Hindlimb muscle (tissue), 1 donor: ENCODE data around the gene RGPD3. TPM values are rescaled to one million over a fixed set of nuclear protein-coding genes. Genes with fewer than 3 reads are reported as not detected.
"Not testable (repeated sequence)": the region's sequence is repeated elsewhere in the genome, so short reads cannot be mapped to it uniquely, and the experiment has no call there.

ENCODE experiments used
- DNase-seq: peaks from one replicate; pipeline ENCODE4 v3.0.0-alpha.2; 2013
- polyA plus RNA-seq: library from polyadenylated mRNA; unstranded; fragments of 120-200 nt; gene quantifications from one replicate; pipeline ENCODE4 v1.2.1, GENCODE V29; 2013; ENCODE audit not compliant: insufficient read length

Gene RGPD3
- 0.22 TPM for polyA plus RNA-seq

GRCh38 chr2:106468107-106468506 lies at the start of gene RGPD3:
Gene RGPD3 (minus strand): TSS chr2:106468413. CDS start chr2:106468288, 125 bp downstream.
- DNase-seq: not testable (repeated sequence)

DNA sequence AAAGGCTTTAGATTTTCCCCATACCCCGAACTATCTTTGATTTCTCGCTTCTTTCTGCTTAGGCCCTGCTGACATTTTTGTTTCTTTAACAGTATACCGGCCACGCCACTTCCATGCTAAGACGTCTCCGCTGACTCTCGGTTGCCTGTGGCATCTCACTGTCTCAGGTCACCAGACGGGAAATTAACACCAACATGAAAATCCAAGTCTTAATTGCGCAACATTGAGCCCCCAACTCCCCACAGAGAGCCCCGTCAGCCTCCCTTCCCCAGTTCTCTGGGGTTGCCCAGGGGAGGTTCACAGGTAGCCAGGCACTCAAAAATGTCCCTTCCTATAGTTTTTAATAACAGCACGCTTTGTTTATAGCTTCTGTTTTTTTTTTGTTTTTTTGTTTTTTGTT lies 49.1 kb upstream of the RGPD3 start:
- DNase-seq: no peak

- DNase-seq: no peak
Measured at GRCh38 chr2:106516864-106517263, 48.7 kb upstream of the RGPD3 start.

DNA sequence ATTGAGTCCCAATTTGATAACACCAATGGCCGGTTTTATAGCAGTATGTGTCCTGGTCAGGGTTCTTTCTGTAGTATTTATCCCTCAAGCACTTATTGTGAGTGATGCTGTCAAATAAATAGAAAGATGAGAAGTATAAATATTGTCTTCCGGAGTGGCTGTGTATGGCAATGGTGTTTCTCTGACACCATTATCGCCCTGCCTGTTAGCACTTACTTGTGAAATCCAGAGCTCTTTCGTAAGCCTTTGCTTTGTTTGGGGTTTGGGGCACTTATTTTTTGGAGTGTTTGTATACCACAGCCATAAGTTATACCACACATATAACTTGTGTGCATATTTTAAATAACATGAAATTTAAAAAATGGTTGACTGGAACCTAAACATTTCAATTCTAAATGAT lies 48.2 kb upstream of the RGPD3 start:
- no peak for DNase-seq

DNA sequence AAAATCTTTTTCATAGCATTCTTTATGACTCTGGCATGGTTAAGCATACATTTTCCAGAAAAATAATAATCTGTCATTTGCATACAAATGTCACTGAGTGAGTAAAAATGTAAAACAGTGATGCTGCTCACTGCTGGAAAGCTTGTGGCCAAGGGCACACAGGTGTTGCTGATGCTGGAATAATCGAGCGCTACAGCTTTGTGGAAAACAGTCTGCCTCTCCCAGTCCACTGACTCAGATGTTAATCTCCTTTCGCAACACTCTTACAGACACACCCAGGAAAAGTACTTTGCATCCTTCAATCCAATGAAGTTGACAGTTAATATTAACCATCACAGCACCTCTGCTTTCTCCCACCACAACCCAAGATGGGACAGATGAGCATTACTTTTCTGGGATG lies 46.6 kb upstream of the RGPD3 start:
- DNase-seq: not testable (repeated sequence)

- not testable (repeated sequence) for DNase-seq
Measured at GRCh38 chr2:106513391-106513790, 45.2 kb upstream of the RGPD3 start.

DNA sequence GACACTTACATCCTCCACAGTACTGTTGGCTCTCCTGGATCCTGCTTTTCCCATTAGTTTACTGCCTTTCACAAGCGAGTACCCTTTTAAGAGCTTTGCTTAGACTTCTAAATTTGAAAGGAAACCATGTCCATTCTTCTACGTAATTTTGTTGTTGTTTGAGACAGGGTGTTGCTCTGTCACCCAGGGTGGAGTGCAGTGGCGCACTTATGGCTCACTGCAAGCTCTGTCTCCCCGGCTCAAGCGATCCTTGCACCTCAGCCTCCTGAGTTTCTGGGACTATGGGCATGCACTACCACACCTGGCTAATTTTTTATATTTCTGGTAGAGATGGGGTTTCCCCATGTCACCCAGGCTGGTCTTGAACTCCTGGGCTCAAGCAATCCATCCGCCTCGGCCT lies 43.7 kb upstream of the RGPD3 start:
- DNase-seq: not testable (repeated sequence)

DNA sequence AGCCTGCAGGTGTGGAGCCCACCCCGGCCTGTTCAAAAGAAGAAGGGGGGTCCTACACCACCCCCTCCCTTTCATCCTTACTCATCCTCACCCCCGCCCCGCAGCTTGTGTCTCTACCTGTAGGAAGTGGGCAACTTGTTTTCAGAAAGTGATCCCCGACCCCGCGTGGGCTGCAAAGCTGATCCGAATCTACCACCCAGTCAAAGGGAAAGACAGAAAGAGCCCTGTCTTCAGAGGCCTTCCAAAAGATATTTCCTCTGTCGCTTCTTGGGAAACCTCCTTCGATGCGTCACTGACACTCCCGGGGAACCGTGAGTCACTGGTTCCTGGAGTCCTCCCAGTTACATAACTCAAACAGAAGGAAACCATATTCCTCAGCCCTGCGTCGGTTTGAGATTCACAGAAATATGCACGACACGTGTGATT lies 43.3 kb upstream of the RGPD3 start:
- peak; percentile 68 for DNase-seq

DNA sequence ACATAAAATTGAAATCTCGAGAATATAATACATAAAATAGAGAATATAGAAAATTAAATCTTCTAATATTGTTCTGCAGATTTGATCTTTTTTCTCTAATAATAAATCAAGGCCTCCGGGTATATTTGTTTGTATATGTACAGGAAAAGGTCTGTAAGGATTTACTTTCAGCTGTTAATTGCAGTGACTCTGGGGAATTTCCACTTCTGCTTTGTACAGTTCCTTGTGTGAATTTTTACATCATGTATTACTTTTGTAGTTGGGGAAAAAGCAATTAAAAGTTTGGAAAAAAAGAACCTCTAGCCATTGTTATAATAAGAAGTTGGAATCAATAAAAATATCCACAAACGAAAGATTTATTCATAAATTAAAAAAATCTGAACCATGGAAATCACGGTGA lies 42.6 kb upstream of the RGPD3 start:
- DNase-seq: not testable (repeated sequence)

DNA sequence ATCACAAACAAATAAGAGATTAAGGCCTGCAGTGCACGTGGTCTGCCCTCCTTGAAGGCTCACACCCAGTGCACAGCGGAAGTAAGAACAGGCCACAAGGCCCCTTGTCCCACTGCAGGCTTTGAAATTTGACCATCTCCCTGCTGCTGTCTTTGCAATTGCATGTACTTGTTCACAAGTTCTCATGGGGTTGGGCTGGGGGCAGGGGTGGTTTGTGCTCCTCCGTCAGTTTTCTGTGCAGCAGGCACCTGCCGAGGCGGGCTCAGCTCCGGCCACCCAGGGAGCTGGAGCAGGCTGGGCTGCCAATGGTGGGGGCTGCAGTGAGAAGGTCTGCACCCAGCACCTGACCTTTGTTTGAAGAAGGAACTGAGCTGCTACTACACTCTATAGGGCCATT lies 41.2 kb upstream of the RGPD3 start:
- not testable (repeated sequence) for DNase-seq

- not testable (repeated sequence) for DNase-seq
Measured at GRCh38 chr2:106508660-106509373, 40.6 kb upstream of the RGPD3 start.

- DNase-seq: not testable (repeated sequence)
Measured at GRCh38 chr2:106506002-106506687, 37.9 kb upstream of the RGPD3 start.

DNA sequence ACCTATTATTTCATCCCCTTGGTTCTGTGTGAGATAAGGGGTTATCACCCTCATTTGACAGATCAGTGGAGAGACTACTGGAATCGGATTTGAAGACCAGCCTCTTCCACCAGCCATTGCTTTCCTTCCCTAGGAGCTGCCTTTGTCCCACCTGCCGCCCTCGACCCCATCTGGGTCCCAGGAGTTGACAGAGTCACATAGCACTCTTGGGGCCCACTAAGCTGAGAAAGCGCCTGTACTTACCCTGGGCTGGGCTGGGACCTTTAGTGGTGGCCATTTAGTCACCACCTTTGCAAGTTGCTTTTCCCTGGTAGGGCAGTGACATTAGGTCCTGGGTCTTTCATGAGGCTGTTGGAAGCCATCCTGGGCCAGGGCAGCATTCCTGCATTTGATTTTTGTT lies 36.6 kb upstream of the RGPD3 start:
- not testable (repeated sequence) for DNase-seq

DNA sequence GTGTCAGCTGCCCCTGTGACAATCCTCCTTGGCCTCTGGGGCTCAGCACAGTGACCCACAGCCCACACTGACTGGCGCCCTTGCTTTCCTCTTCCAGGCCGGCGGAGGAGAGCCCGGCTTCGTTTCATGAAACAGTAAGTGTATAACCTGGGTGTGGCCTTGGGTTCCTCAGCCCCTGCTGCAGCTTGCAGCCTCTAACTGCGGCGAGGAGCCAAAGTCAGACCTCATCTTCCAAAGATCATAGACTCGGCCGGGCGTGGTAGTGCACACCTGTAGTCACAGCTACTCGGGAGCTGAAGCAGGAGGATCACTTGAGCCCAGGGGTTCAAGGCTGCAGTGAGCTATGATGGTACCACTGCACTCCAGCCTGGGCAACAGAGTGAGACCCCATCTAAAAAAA lies 36.0 kb upstream of the RGPD3 start:
- not testable (repeated sequence) for DNase-seq

GRCh38 chr2:106502351-106502750 lies 34.1 kb upstream of the RGPD3 start:
- not testable (repeated sequence) for DNase-seq

GRCh38 chr2:106500350-106500749 lies 32.1 kb upstream of the RGPD3 start:
- not testable (repeated sequence) for DNase-seq

- not testable (repeated sequence) for DNase-seq
Measured at GRCh38 chr2:106498549-106498948, 30.3 kb upstream of the RGPD3 start.

- DNase-seq: peak; percentile 23
Measured at GRCh38 chr2:106492913-106493312, 24.7 kb upstream of the RGPD3 start.

GRCh38 chr2:106492399-106492798 lies 24.2 kb upstream of the RGPD3 start:
- not testable (repeated sequence) for DNase-seq

DNA sequence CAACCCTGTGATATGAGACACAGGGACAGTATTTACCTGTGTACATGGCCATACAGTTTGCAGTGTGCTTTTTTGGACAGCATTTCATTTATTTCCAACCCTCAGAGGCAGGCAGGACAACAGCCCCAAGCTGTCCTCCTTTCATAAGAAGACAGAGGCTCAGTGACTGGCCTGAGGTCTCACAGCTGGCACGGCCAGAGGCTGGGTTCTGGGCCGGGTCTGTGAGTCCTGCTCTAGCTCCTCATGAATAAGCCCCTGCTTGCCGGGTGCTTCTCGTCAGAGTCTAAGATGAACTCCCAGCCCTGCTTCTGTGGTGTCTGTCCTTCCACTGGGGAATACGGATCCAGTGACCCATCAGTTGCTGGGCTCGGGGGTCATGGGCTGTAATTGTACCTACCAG lies 21.5 kb upstream of the RGPD3 start:
- DNase-seq: not testable (repeated sequence)

GRCh38 chr2:106487386-106488191 lies 19.4 kb upstream of the RGPD3 start:
- not testable (repeated sequence) for DNase-seq

DNA sequence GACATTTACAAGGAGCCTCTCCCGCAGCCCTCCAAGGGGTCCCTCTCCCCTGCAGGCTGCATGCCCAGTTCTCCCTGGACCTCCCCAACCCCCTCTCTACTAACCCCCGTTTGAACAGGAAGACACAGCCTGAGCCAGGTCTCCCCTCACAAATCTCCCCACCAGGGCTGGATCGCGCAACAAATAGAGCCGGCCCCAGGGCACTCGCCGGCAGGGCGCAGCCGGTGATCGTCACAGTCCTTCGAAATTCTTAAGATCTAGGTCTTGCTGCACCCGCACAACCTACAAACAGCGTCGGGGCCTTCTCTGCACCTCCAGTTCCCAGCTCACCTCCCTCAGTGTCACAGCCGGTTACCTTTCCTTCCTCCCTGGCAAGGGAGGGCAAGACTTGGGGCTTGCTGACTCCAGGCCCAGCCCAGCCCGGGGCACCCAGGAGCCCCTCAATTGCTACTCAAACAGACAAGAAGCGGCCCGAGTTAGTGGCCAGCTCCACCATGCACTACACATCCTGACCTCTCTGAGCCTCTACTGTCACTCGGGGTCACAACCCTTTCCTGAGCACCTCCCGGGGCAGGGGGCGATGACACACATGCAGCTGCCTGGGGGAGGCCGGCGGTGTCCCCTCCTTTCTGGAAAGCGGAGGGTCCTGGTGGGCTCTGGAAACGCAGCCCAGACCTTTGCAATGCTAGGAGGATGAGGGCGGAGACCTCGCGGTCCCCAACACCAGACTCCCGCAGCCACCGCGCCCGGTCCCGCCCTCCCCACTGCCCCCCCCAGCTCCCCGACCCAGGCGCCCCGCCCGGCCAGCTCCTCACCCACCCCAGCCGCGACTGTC lies 18.6 kb upstream of the RGPD3 start, which contains the start of gene CD8B2:
CD8B2 (plus strand) TSS at position 814 of the 835 bp plus-strand sequence. CDS start 63 bp downstream, outside the sequence.
- not testable (repeated sequence) for DNase-seq
